ENCODE results near the gene SLC66A1. TPM values are rescaled to one million over a fixed set of nuclear protein-coding genes. Genes with fewer than 3 reads are reported as not detected.

The SLC66A1 gene
- total RNA-seq, 2 experiments from 2014 or later: 2.3 to 3.7 TPM

GRCh38 chr1:19336543-19336942 is 24.4 kb downstream of the SLC66A1 start:
- peaks cover under 1% of the 10 kb centered on the region for H3K4me1 ChIP-seq (ENCODE audit: insufficient read depth, low read length)
- ChIA-PET POLR2A (no interaction called here), CTCF (no interaction called here)
- Mint-ChIP-seq H3K27ac (no peak overlapping the region), H3K9me3 (no peaks in the 10 kb centered on the region), H3K27me3 (no peaks in the 10 kb centered on the region), H3K4me1 (ENCODE audit: low read depth) (peaks cover 4% of the 10 kb centered on the region), H3K36me3 (ENCODE audit: low read depth) (peaks cover 36% of the 10 kb centered on the region), H3K4me3 (no peak overlapping the region)
- no peak for ATAC-seq (ENCODE audit: poor library complexity)
- H3K9me3 ChIP-seq (ENCODE audit: control insufficient read depth in 1 of 2, insufficient read depth in 1 of 2, low read length in 2 of 2): no peaks in the 10 kb centered on the region
- intact Hi-C loops (cut with DNase I, micrococcal nuclease): no loop called here
- H3K36me3 ChIP-seq (ENCODE audit: insufficient read depth, low read length): peaks cover 29% of the 10 kb centered on the region
- DNase-seq: no peak
- no peak overlapping the region for H3K4me3 ChIP-seq (ENCODE audit: low read length)
- no peak overlapping the region for H3K27ac ChIP-seq (ENCODE audit: low read depth in 1 of 2, low read length in 2 of 2)
- no peak for TF ChIP-seq CTCF (IDR thresholded peaks at IDR 0.05)
- H3K27me3 ChIP-seq (ENCODE audit: control insufficient read depth in 1 of 2, insufficient read depth in 2 of 2, low read length in 2 of 2): no peaks in the 10 kb centered on the region

GRCh38 chr1:19337289-19337688 is 25.2 kb downstream of the SLC66A1 start:
- H3K27me3 Mint-ChIP-seq: no peaks in the 10 kb centered on the region
- no peak overlapping the region for H3K27ac ChIP-seq (ENCODE audit: low read depth in 1 of 2, low read length in 2 of 2)
- H3K4me3 Mint-ChIP-seq: no peak overlapping the region
- intact Hi-C loops (cut with DNase I, micrococcal nuclease): no loop called here
- H3K4me3 ChIP-seq (ENCODE audit: low read length): no peak overlapping the region
- H3K9me3 ChIP-seq (ENCODE audit: control insufficient read depth in 1 of 2, insufficient read depth in 1 of 2, low read length in 2 of 2): no peaks in the 10 kb centered on the region
- POLR2A ChIA-PET: no interaction called here
- peaks cover 37% of the 10 kb centered on the region for H3K36me3 ChIP-seq (ENCODE audit: insufficient read depth, low read length)
- DNase-seq (no peak), ATAC-seq (ENCODE audit: poor library complexity) (no peak)
- CTCF ChIA-PET: no interaction called here
- peaks cover 43% of the 10 kb centered on the region for H3K36me3 Mint-ChIP-seq (ENCODE audit: low read depth)
- no peaks in the 10 kb centered on the region for H3K27me3 ChIP-seq (ENCODE audit: control insufficient read depth in 1 of 2, insufficient read depth in 2 of 2, low read length in 2 of 2)
- H3K27ac Mint-ChIP-seq: no peak overlapping the region
- peaks cover 8% of the 10 kb centered on the region for H3K4me1 ChIP-seq (ENCODE audit: insufficient read depth, low read length)
- TF ChIP-seq CTCF (IDR thresholded peaks at IDR 0.05): no peak
- H3K9me3 Mint-ChIP-seq: no peaks in the 10 kb centered on the region
- peaks cover 6% of the 10 kb centered on the region for H3K4me1 Mint-ChIP-seq (ENCODE audit: low read depth)

- Histone ChIP-seq H3K27me3 (ENCODE audit: control insufficient read depth in 1 of 2, insufficient read depth in 2 of 2, low read length in 2 of 2) (no peaks in the 10 kb centered on the region), H3K27ac (ENCODE audit: low read depth in 1 of 2, low read length in 2 of 2) (no peak overlapping the region), H3K4me1 (ENCODE audit: insufficient read depth, low read length) (peaks cover 8% of the 10 kb centered on the region), H3K4me3 (ENCODE audit: low read length) (no peak overlapping the region), H3K9me3 (ENCODE audit: control insufficient read depth in 1 of 2, insufficient read depth in 1 of 2, low read length in 2 of 2) (no peaks in the 10 kb centered on the region), H3K36me3 (ENCODE audit: insufficient read depth, low read length) (peaks cover 47% of the 10 kb centered on the region)
- H3K27me3 Mint-ChIP-seq: no peaks in the 10 kb centered on the region
- DNase-seq: no peak
- no peak overlapping the region for H3K27ac Mint-ChIP-seq
- intact Hi-C loops (cut with DNase I, micrococcal nuclease): no loop called here
- H3K4me3 Mint-ChIP-seq: no peak overlapping the region
- no peak for TF ChIP-seq CTCF (IDR thresholded peaks at IDR 0.05)
- ATAC-seq (ENCODE audit: poor library complexity): no peak
- no peaks in the 10 kb centered on the region for H3K9me3 Mint-ChIP-seq
- H3K4me1 Mint-ChIP-seq (ENCODE audit: low read depth): peaks cover 6% of the 10 kb centered on the region
- ChIA-PET POLR2A (no interaction called here), CTCF (no interaction called here)
- peaks cover 54% of the 10 kb centered on the region for H3K36me3 Mint-ChIP-seq (ENCODE audit: low read depth)
These were observed 26.2 kb downstream of the SLC66A1 start for GRCh38 chr1:19338323-19338762.
